Upper lobe of left lung (tissue), 4 donors: ENCODE data around the gene PAK2.

Source experiments
- CTCF ChIP-seq, 6 experiments: fragments of 450-650 bp in 4 of 6; fragments of 200-600 bp in 2 of 6; sonication (generic) in 2 of 6; IDR thresholded peaks; one replicate each; pipeline ENCODE4 v1.5.1; 2016 to 2019; ENCODE audit warnings: antibody characterized with exemption in 6 of 6
- POLR2A ChIP-seq, 4 donors: fragments of 450-650 bp; IDR thresholded peaks; one replicate each; pipeline ENCODE4 v1.5.1; 2016 to 2017; ENCODE audit warnings: antibody characterized with exemption in 4 of 4, mild to moderate bottlenecking in 2 of 4
- POLR2AphosphoS5 ChIP-seq, 2 donors: sonication (generic); formaldehyde crosslinking; IDR thresholded peaks; one replicate each; pipeline ENCODE4 v1.5.1; 2017; ENCODE audit warnings: antibody characterized with exemption in 2 of 2

- TF ChIP-seq POLR2AphosphoS5 (IDR thresholded peaks at IDR 0.05) = no peak
- no peak for TF ChIP-seq CTCF (IDR thresholded peaks at IDR 0.05)
- no peak for TF ChIP-seq POLR2A (IDR thresholded peaks at IDR 0.05)
Observed at GRCh38 chr3:196821806-196822355, 82.2 kb downstream of the PAK2 start.
